Body of pancreas (tissue), 4 donors: ENCODE data around the gene CENPC.

ENCODE experiments used
- POLR2A ChIP-seq, 3 donors: fragments of 450-650 bp; IDR thresholded peaks; one replicate each; pipeline ENCODE4 v1.6.1; 2016; ENCODE audit warnings: antibody characterized with exemption in 3 of 3, mild to moderate bottlenecking in 2 of 3
- TF ChIP-seq, protein P1 (sequence below), 7 experiments: fragments of 450-650 bp in 4 of 7; fragments of 200-600 bp in 3 of 7; sonication (generic) in 3 of 7; IDR thresholded peaks; one replicate each; pipeline ENCODE4 v1.5.1; 2016 to 2019; ENCODE audit warnings: antibody characterized with exemption in 7 of 7

DNA sequence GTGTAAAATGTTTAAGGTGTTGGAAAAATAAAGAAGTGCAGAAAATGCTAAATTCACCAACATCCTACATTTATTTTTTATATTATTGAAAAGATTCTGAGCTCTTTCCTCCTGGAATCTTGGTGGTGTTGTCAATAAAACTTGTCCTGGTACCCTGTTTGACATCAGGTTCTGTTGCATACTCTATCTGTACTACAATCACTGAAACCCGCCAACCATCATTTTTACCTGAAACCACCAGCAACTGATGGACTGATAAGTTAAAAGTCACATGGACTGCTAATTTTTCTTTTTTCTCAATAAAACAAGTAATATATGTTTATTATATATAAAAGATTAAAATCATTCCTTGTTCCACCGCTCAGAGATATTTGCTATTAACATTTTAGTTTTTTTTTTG is 36.6 kb upstream of the CENPC start:
- TF ChIP-seq, protein P1, sequence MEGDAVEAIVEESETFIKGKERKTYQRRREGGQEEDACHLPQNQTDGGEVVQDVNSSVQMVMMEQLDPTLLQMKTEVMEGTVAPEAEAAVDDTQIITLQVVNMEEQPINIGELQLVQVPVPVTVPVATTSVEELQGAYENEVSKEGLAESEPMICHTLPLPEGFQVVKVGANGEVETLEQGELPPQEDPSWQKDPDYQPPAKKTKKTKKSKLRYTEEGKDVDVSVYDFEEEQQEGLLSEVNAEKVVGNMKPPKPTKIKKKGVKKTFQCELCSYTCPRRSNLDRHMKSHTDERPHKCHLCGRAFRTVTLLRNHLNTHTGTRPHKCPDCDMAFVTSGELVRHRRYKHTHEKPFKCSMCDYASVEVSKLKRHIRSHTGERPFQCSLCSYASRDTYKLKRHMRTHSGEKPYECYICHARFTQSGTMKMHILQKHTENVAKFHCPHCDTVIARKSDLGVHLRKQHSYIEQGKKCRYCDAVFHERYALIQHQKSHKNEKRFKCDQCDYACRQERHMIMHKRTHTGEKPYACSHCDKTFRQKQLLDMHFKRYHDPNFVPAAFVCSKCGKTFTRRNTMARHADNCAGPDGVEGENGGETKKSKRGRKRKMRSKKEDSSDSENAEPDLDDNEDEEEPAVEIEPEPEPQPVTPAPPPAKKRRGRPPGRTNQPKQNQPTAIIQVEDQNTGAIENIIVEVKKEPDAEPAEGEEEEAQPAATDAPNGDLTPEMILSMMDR (IDR thresholded peaks at IDR 0.05): no peak
- no peak for TF ChIP-seq POLR2A (IDR thresholded peaks at IDR 0.05)
